ENCODE results near the gene HIGD1C.
"Not testable (repeated sequence)": the region's sequence is repeated elsewhere in the genome, so short reads cannot be mapped to it uniquely, and the experiment has no call there.

The HIGD1C gene

GRCh38 chr12:50952510-50952909 is at the start of gene HIGD1C:
TSS of gene HIGD1C (plus strand) at chr12:50952544. CDS start at chr12:50953999, 1,455 bp downstream.
- no peak for DNase-seq

GRCh38 chr12:50908479-50908878 is 43.9 kb upstream of the HIGD1C start:
- not testable (repeated sequence) for DNase-seq

DNA sequence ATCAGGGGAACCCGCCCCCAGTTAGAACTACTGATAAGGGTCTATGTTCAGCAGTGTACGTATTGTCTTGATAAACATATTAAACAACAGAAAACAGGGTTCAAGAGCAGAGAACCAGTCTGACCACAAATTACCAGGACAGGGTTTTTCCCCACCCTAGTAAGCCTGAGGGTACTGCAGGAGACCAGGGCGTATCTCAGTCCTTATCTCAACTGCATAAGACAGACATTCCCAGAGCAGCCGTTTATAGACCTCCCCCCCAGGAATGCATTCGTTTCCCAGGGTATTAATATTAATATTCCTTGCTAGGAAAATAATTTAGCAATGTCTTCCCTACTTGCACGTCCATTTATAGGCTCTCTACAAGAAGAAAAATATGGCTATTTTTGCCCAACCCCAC is 40.0 kb upstream of the HIGD1C start:
- not testable (repeated sequence) for DNase-seq

GRCh38 chr12:50913224-50913623 is 39.1 kb upstream of the HIGD1C start:
- no peak for DNase-seq

DNA sequence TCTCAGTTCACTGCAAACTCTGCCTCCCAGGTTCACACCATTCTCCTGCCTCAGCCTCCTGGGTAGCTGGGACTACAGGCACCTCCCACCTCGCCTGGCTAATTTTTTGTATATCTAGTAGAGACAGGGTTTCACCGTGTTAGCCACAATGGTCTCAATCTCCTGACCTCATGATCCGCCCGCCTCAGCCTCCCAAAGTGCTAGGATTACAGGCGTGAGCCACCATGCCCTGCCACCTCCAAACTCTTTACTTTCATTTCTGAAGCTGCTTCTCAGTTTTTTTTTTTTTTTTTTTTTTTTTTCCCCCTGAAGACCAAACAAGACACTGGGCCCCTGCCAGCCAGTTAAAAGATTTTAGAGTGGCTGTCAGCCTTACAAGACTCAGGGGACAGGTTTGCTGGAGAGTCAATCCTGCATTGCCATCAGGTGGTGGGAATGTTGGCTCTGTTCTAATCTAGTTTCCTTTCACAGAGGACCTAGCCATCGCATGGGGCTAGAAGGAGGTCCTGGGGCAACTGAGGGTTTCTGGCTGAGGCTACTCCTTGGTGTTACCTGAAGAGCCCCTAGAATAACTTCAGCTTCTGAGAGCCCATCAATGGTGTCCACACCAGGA is 37.4 kb upstream of the HIGD1C start:
- no peak for DNase-seq

DNA sequence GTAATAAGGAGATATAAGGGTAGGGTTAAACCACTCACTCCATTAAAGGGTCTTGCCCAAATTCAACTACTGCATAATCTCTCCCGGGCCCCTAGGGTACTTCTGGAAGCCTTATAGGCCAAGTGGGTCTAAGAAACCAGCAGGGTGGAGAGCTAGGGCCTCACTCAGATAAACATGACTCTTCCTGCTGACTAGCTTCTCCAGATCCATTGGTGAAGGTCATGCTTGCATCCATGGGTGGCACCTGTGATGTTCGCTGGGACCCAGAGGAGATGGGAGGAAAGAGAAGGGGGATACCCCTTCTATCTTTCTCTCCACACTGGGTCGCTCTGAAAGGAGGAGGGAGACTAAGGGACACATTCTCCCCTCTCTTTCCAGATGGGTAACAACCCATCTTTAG is 36.1 kb upstream of the HIGD1C start:
- no peak for DNase-seq

GRCh38 chr12:50918584-50919316 is 33.6 kb upstream of the HIGD1C start:
- DNase-seq = no peak

- DNase-seq = no peak
Measured at GRCh38 chr12:50922820-50923219, 29.5 kb upstream of the HIGD1C start.

- no peak for DNase-seq
Measured at GRCh38 chr12:50923361-50924130, 28.8 kb upstream of the HIGD1C start.

DNA sequence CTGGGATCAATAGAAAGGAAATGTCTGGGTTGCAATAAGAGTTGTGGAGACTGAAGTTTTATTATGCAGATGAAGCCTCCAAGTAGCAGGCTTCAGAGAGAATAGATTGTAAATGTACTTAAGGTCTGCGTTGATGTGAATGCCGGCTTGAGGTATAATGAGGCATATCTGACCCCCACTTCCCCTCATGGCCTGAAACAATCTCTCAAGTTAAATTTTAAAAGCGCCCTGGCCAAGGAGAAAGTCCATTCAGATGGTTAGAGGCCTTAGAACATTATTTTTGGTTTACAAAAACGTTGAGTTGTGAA is 28.3 kb upstream of the HIGD1C start:
- no peak for DNase-seq

- peak; percentile 86 for DNase-seq
Measured at GRCh38 chr12:50924439-50925341, 27.7 kb upstream of the HIGD1C start.

- DNase-seq = no peak
Measured at GRCh38 chr12:50925342-50925651, 27.0 kb upstream of the HIGD1C start.

DNA sequence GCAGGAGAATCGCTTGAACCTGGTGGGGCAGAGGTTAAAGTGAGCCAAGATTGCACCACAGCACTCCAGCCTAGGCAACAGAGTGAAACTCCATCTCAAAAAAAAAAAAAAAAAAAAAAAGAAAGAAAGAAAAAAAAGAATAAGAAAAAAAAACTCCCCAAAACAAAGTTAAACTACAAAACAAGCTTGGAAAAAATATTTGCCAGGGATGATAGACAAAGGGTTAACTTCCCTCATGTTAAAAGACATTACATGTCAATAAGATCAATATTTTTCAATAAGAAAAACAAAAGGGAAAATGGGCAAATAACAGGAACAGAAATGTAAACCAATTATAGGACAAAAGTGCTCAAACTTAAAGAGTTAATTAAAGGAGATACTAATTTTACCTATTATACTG is 26.4 kb upstream of the HIGD1C start:
- DNase-seq = no peak

DNA sequence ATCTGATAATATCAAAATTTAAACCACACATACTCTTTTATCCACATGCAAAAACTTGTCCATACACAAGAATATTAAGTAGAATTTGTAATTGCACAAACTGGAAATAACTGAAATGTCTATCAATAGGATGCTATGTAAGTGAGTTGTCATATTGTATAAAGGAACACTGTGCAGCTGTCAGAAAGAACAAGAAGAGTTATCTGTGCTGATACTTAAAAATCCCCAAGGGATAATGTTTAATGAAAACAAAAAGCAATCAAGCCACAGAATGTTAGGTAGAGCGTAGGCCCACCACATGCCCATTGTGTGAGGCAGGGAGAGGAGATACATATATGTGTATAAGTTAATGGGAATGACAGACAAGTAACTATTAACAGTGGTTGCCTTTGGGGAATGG is 25.9 kb upstream of the HIGD1C start:
- DNase-seq = no peak

DNA sequence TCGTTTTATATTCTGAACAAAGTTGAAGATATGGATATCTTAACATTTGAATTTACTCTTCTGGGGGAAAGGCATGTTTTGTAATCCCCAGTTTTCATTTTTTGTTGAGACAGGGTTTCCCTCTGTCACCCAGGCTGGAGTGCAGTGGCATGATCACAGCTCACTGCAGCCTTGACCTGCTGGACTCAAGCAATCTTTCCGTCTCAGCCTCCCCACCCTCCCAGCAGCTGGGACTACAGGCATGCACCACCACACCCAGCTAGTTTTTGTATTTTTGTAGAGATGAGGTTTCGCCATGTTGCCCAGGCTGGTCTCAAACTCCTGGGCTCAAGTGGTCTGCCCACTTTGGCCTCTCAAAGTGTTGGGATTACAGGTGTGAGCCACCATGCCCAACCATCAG is 25.4 kb upstream of the HIGD1C start:
- DNase-seq = not testable (repeated sequence)

GRCh38 chr12:50927356-50927755 is 25.0 kb upstream of the HIGD1C start:
- no peak for DNase-seq

DNA sequence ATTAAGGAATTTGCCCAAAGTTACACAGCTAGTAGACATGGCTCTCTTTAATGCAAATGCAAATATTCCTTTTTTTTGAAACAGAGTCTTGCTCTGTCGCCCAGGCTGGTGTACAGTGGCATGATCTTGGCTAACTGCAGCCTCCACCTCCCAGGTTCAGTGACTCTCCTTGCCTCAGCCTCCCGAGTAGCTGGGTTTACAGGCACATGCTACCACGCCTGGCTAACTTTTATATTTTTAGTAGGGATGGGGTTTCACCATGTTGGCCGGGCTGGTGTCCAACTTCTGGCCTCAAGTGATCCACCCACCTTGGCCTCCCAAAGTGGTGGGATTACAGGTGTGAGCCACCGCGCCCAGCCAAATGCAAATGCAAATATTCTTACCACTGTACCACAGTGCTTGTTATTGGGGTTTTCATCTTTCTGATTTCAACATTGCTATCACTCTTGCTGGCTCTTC is 24.5 kb upstream of the HIGD1C start:
- DNase-seq = no peak

DNA sequence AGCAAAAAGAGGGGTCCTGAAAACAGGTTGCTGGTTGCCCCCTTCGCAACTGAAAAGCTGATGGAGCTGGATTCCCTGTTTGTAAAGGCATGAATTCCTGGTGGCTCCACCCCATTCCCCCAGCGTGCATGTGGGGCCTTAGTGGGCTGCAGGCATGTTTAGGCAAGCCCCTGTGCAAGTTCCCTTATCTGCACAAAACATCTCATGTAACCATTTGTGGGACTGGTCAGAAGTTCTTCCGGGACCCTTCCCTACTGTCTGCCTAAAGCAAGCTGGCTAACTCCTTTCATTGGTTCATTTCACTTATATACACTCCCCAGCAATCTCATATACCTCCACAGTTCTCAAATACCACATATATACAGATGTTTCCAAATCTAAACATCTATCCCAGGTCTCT is 24.0 kb upstream of the HIGD1C start:
- no peak for DNase-seq

- no peak for DNase-seq
Measured at GRCh38 chr12:50929831-50930230, 22.5 kb upstream of the HIGD1C start.

DNA sequence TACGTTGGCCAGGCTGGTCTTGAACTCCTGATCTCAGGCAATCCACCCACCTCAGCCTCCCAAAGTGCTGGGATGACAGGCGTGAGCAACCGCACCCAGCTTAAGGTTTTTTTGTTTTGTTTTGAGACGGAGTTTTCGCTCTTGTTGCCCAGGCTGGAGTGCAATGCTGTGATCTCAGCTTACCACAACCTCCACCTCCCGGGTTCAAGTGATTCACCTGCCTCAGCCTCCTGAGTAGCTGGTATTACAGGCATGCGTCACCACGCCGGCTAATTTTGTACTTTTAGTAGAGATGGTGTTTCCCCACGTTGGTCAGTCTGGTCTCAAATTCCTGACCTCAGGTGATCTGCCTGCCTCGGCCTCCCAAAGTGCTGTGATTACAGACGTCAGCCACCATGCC is 21.9 kb upstream of the HIGD1C start:
- DNase-seq = not testable (repeated sequence)

- DNase-seq = no peak
Measured at GRCh38 chr12:50932787-50933280, 19.5 kb upstream of the HIGD1C start.

DNA sequence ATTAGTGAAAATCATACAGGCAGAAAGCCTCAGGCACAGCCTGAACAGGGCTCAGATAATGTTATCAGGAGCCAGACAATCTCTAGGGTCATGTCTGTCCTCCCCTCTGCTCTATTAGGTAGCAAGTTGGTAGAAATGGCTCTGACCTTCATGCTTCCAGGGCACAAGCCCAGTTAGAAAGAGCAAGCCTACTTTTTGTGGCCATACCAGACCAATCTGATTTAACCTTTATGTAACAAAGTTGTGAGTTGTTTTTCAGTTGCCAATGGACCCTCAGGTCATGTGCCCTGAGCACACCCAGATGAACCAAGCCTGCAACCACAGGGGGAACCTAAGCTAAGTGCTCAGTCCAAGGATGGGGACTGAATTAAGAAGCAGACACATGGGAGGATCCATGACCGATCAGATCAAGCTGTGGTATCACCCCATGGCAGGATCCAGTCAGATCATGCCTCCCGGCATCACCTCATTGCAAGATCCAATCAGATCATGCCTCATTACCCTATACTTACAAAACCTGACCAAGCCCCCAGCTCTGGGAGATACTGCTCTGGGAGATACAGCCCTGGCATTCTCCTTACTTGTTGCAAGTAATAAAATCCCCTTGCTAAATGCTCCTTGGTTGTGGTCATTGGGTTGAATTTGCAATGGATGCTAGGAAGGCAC is 18.8 kb upstream of the HIGD1C start:
- no peak for DNase-seq

Measured in EL (cell line).